Activated naive CD8-positive, alpha-beta T cell treated with anti-CD3 and anti-CD28 coated beads for 36 hours (primary cell): Measurements from ENCODE around the gene PITRM1. TPM values are rescaled to one million over a fixed set of nuclear protein-coding genes. Genes with fewer than 3 reads are reported as not detected.
"Not testable (repeated sequence)": the region's sequence is repeated elsewhere in the genome, so short reads cannot be mapped to it uniquely, and the experiment has no call there.

Source experiments
- DNase-seq: peaks from one replicate; pipeline ENCODE4 v3.0.0; 2021
- H3K27ac Mint-ChIP-seq: one replicate; pipeline ENCODE4 v1.8.0; 2022; ENCODE audit warnings: mild to moderate bottlenecking, moderate library complexity, mixed read lengths
- H3K27me3 Mint-ChIP-seq: one replicate; pipeline ENCODE4 v1.8.0; 2022; ENCODE audit warnings: mild to moderate bottlenecking, mixed read lengths
- H3K36me3 Mint-ChIP-seq: one replicate; pipeline ENCODE4 v1.8.0; 2021; ENCODE audit warnings: mild to moderate bottlenecking, mixed read lengths
- H3K4me1 Mint-ChIP-seq: one replicate; pipeline ENCODE4 v1.8.0; 2021; ENCODE audit warnings: mixed read lengths
- H3K4me3 Mint-ChIP-seq: one replicate; pipeline ENCODE4 v1.8.0; 2022; ENCODE audit warnings: mild to moderate bottlenecking, moderate library complexity, mixed read lengths
- H3K9me3 Mint-ChIP-seq: one replicate; pipeline ENCODE4 v1.8.0; 2022; ENCODE audit warnings: mixed read lengths
- total RNA-seq, 2 experiments: library from RNA; stranded (reverse); gene quantifications; one replicate each; pipeline ENCODE4 v1.2.3, GENCODE V29; 2021

Gene PITRM1
- total RNA-seq, 2 experiments from 2014 or later: 75.3 to 75.5 TPM

GRCh38 chr10:3190817-3191216 is 18.2 kb upstream of the PITRM1 start:
- H3K4me3 Mint-ChIP-seq: no peak overlapping the region
- H3K36me3 Mint-ChIP-seq: no peaks in the 10 kb centered on the region
- peaks cover 29% of the 10 kb centered on the region for H3K27me3 Mint-ChIP-seq
- no peak for DNase-seq
- H3K4me1 Mint-ChIP-seq: peaks cover 12% of the 10 kb centered on the region
- H3K9me3 Mint-ChIP-seq: no peaks in the 10 kb centered on the region
- no peak overlapping the region for H3K27ac Mint-ChIP-seq

- not testable (repeated sequence) for H3K9me3 Mint-ChIP-seq, H3K27ac Mint-ChIP-seq, DNase-seq, H3K36me3 Mint-ChIP-seq, H3K4me3 Mint-ChIP-seq, H3K27me3 Mint-ChIP-seq
- H3K4me1 Mint-ChIP-seq: peaks cover 17% of the 10 kb centered on the region
These were observed 14.6 kb upstream of the PITRM1 start for GRCh38 chr10:3187229-3187628.

GRCh38 chr10:3186368-3186767 is 13.8 kb upstream of the PITRM1 start:
- Mint-ChIP-seq H3K4me3 (peak overlapping the region; percentile 22), H3K27me3 (peaks cover 14% of the 10 kb centered on the region), H3K4me1 (peaks cover 15% of the 10 kb centered on the region), H3K27ac (peak overlapping the region; percentile 48), H3K36me3 (peaks cover 1% of the 10 kb centered on the region), H3K9me3 (no peaks in the 10 kb centered on the region)
- peak; percentile 61 for DNase-seq

- Mint-ChIP-seq H3K4me1 (peaks cover 15% of the 10 kb centered on the region), H3K27me3 (peaks cover 14% of the 10 kb centered on the region), H3K36me3 (peaks cover 1% of the 10 kb centered on the region), H3K4me3 (no peak overlapping the region), H3K27ac (no peak overlapping the region), H3K9me3 (no peaks in the 10 kb centered on the region)
- no peak for DNase-seq
These were observed 12.8 kb upstream of the PITRM1 start for GRCh38 chr10:3185386-3185785.

- Mint-ChIP-seq H3K9me3 (no peaks in the 10 kb centered on the region), H3K4me1 (peaks cover 7% of the 10 kb centered on the region), H3K4me3 (no peak overlapping the region), H3K27ac (no peak overlapping the region), H3K27me3 (peaks cover 14% of the 10 kb centered on the region), H3K36me3 (peaks cover 1% of the 10 kb centered on the region)
- no peak for DNase-seq
These were observed 7.9 kb upstream of the PITRM1 start for GRCh38 chr10:3180355-3181025.

GRCh38 chr10:3179174-3179573 is 6.6 kb upstream of the PITRM1 start:
- H3K27me3 Mint-ChIP-seq: peaks cover 14% of the 10 kb centered on the region
- no peaks in the 10 kb centered on the region for H3K9me3 Mint-ChIP-seq
- peaks cover 1% of the 10 kb centered on the region for H3K36me3 Mint-ChIP-seq
- no peak overlapping the region for H3K27ac Mint-ChIP-seq
- peaks cover 2% of the 10 kb centered on the region for H3K4me1 Mint-ChIP-seq
- no peak overlapping the region for H3K4me3 Mint-ChIP-seq
- DNase-seq: no peak

GRCh38 chr10:3178042-3178441 is 5.5 kb upstream of the PITRM1 start:
- Mint-ChIP-seq H3K4me3 (no peak overlapping the region), H3K27ac (peak overlapping the region; percentile 20), H3K4me1 (peaks cover 6% of the 10 kb centered on the region), H3K27me3 (peaks cover 10% of the 10 kb centered on the region), H3K36me3 (peaks cover 1% of the 10 kb centered on the region), H3K9me3 (no peaks in the 10 kb centered on the region)
- no peak for DNase-seq

- peaks cover 15% of the 10 kb centered on the region for H3K4me1 Mint-ChIP-seq
- H3K36me3 Mint-ChIP-seq: peaks cover 14% of the 10 kb centered on the region
- H3K9me3 Mint-ChIP-seq: no peaks in the 10 kb centered on the region
- H3K4me3 Mint-ChIP-seq: peak overlapping the region; percentile 81
- no peaks in the 10 kb centered on the region for H3K27me3 Mint-ChIP-seq
- H3K27ac Mint-ChIP-seq: peak overlapping the region; percentile 92
- peak; percentile 81 for DNase-seq
These were observed 743 bp upstream of the PITRM1 start for GRCh38 chr10:3173171-3173878.

- Mint-ChIP-seq H3K4me1 (peaks cover 14% of the 10 kb centered on the region), H3K27ac (peak overlapping the region; percentile 81), H3K36me3 (peaks cover 20% of the 10 kb centered on the region), H3K9me3 (no peaks in the 10 kb centered on the region), H3K4me3 (peak overlapping the region; percentile 88), H3K27me3 (no peaks in the 10 kb centered on the region)
- DNase-seq: no peak
These were observed 519 bp downstream of the PITRM1 start for GRCh38 chr10:3172081-3172445.

- DNase-seq, H3K9me3 Mint-ChIP-seq, H3K27me3 Mint-ChIP-seq: not testable (repeated sequence)
- peak overlapping the region; percentile 81 for H3K27ac Mint-ChIP-seq
- peaks cover 22% of the 10 kb centered on the region for H3K36me3 Mint-ChIP-seq
- H3K4me3 Mint-ChIP-seq: peak overlapping the region; percentile 88
- H3K4me1 Mint-ChIP-seq: peaks cover 14% of the 10 kb centered on the region
These were observed 1.1 kb downstream of the PITRM1 start for GRCh38 chr10:3171488-3171887.

- H3K4me3 Mint-ChIP-seq: no peak overlapping the region
- H3K9me3 Mint-ChIP-seq: no peaks in the 10 kb centered on the region
- DNase-seq: no peak
- peaks cover 28% of the 10 kb centered on the region for H3K36me3 Mint-ChIP-seq
- no peaks in the 10 kb centered on the region for H3K27me3 Mint-ChIP-seq
- peaks cover 14% of the 10 kb centered on the region for H3K4me1 Mint-ChIP-seq
- no peak overlapping the region for H3K27ac Mint-ChIP-seq
These were observed 2.9 kb downstream of the PITRM1 start for GRCh38 chr10:3169673-3170072.

GRCh38 chr10:3169271-3169670 is 3.3 kb downstream of the PITRM1 start:
- H3K27ac Mint-ChIP-seq: no peak overlapping the region
- H3K4me3 Mint-ChIP-seq: no peak overlapping the region
- no peak for DNase-seq
- H3K4me1 Mint-ChIP-seq: peaks cover 14% of the 10 kb centered on the region
- no peaks in the 10 kb centered on the region for H3K9me3 Mint-ChIP-seq
- H3K36me3 Mint-ChIP-seq: peaks cover 28% of the 10 kb centered on the region
- no peaks in the 10 kb centered on the region for H3K27me3 Mint-ChIP-seq

- H3K27ac Mint-ChIP-seq: no peak overlapping the region
- DNase-seq: no peak
- no peaks in the 10 kb centered on the region for H3K27me3 Mint-ChIP-seq
- H3K4me3 Mint-ChIP-seq: no peak overlapping the region
- peaks cover 9% of the 10 kb centered on the region for H3K4me1 Mint-ChIP-seq
- no peaks in the 10 kb centered on the region for H3K9me3 Mint-ChIP-seq
- peaks cover 28% of the 10 kb centered on the region for H3K36me3 Mint-ChIP-seq
These were observed 4.8 kb downstream of the PITRM1 start for GRCh38 chr10:3167611-3168330.

GRCh38 chr10:3166496-3167290 is 5.9 kb downstream of the PITRM1 start:
- DNase-seq: no peak
- peaks cover 7% of the 10 kb centered on the region for H3K4me1 Mint-ChIP-seq
- no peaks in the 10 kb centered on the region for H3K9me3 Mint-ChIP-seq
- no peaks in the 10 kb centered on the region for H3K27me3 Mint-ChIP-seq
- no peak overlapping the region for H3K4me3 Mint-ChIP-seq
- H3K27ac Mint-ChIP-seq: no peak overlapping the region
- peaks cover 31% of the 10 kb centered on the region for H3K36me3 Mint-ChIP-seq

- Mint-ChIP-seq H3K27me3 (no peaks in the 10 kb centered on the region), H3K4me1 (peaks cover 2% of the 10 kb centered on the region), H3K36me3 (peaks cover 31% of the 10 kb centered on the region), H3K27ac (no peak overlapping the region), H3K4me3 (no peak overlapping the region), H3K9me3 (no peaks in the 10 kb centered on the region)
- DNase-seq: no peak
These were observed 7.4 kb downstream of the PITRM1 start for GRCh38 chr10:3165196-3165595.
